ENCODE measurements around the gene GPSM1.

DNA sequence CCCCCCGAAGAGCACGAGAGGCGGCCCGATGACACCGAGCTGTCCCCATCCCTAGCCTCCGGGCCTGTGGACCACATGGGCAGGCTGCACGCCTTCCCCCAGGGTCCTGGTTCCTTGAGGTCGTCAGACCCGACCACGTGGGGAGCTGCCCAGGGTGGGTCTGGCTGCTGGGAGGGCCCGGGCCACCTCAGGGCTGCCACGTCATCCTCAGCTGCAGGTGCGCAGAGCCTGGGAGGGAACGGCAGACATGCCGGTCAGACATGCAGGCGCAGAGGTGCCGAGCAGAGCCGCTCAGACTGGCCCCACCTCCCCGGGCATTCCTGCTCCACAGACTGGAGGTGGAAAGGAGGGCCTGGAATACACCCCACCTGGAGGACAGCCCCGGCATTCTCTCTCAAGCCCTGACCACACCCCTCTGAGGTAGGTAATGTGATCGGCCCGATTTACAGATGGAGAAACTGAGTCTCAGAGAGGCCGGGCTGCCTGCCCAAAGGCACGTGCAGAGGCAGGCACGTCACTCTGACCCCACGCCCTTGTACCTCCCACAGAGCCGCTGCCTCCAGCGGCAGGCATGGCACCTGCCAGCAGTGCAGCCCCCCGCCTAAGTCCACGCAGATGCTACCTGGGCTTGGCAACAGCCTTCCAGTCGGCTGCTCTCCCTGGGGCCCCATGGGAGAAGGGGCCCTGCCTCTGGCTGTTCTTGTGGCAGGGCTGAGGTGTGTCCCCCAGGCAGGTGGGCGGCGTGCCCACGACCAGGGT lies 24.1 kb upstream of the GPSM1 start:
- TF ChIP-seq, protein P1, sequence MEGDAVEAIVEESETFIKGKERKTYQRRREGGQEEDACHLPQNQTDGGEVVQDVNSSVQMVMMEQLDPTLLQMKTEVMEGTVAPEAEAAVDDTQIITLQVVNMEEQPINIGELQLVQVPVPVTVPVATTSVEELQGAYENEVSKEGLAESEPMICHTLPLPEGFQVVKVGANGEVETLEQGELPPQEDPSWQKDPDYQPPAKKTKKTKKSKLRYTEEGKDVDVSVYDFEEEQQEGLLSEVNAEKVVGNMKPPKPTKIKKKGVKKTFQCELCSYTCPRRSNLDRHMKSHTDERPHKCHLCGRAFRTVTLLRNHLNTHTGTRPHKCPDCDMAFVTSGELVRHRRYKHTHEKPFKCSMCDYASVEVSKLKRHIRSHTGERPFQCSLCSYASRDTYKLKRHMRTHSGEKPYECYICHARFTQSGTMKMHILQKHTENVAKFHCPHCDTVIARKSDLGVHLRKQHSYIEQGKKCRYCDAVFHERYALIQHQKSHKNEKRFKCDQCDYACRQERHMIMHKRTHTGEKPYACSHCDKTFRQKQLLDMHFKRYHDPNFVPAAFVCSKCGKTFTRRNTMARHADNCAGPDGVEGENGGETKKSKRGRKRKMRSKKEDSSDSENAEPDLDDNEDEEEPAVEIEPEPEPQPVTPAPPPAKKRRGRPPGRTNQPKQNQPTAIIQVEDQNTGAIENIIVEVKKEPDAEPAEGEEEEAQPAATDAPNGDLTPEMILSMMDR (conservative IDR thresholded peaks at IDR 0.05) = no peak
- TF ChIP-seq ZFX (IDR thresholded peaks at IDR 0.05) = no peak

Measured in C4-2B (cell line).